Hematopoietic multipotent progenitor cell treated with erythropoietin and hydrocortisone succinate and interleukin-3 and kit ligand, for 4 days (in vitro differentiated cells): Measurements from ENCODE around the gene FBXL5.
"Not testable (repeated sequence)": the region's sequence is repeated elsewhere in the genome, so short reads cannot be mapped to it uniquely, and the experiment has no call there.

Experiments used
- DNase-seq: peaks from one replicate; pipeline ENCODE4 v3.0.0-alpha.2; 2015

The FBXL5 gene

GRCh38 chr4:15649914-15650545 is 5.1 kb downstream of the FBXL5 start:
- DNase-seq = peak; percentile 94

DNA sequence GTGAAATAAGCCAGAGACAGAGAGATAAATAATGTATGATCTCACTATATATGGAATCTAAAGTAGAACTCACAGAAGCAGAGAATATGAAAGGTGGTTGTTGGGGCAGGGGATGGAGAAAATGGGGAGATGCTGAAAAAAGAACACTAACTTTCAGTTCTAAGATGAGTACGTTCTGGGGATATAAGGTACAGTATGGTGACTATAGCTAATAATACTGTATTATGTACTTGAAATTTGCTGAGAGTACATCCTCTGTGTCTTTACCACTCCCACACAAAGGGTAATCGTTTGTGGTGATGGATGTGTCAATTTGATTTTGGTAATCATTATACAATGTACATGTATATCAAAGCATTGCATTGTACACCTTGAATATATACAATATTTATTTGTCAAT is 6.6 kb downstream of the FBXL5 start:
- DNase-seq = no peak

DNA sequence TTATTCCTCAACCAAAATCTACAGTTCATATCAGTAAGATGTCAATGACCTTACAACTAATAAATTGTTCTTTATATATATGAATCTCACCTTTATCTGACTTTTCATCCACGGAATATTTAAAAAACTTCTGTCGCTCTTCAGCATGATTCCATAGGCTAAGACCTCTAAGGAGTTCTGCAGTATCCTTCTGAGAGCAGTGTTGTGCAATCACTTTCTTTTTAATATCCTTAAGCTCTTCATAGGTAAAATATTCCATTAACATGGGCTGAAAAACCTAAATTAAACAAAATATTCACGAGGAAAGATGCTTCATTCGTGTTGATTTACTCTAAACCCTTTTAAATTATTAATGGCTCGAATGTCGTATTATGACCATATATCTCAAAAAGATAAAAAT is 16.7 kb downstream of the FBXL5 start:
- no peak for DNase-seq

DNA sequence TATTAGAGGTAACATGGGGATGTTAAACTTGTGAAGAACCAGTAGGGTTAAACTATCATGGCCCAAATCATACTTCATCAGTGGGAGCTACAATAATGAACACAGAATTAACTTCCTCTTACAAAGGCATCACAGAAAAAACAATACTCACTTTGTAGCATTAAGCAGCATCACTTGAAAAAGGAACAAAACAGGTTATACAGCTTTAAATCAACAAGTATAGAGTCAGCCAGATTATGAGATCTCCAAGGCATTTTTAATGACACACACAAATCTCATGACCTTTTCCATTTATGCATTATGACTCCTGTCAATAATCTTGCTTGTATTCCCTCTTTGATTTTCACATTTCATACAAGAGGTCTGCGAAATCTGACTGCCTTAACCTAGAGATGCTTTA is 18.3 kb downstream of the FBXL5 start:
- DNase-seq = no peak

- DNase-seq = not testable (repeated sequence)
Measured at GRCh38 chr4:15617407-15617806, 37.8 kb downstream of the FBXL5 start.

DNA sequence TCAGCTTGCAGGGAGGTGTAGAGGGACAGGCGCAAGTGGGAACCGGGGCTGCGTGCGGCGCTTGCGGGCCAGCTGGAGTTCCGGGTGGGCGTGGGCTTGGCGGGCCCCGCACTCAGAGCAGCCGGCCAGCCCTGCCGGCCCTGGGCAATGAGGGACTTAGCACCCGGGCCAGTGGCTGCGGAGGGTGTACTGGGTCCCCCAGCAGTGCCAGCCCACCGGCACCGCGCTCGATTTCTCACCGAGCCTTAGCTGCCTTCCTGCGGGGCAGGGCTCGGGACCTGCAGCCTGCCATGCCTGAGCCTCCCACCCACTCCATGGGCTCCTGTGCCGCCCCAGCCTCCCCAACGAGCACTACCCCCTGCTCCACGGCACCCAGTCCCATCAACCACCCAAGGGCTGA is 40.3 kb downstream of the FBXL5 start:
- not testable (repeated sequence) for DNase-seq

- no peak for DNase-seq
Measured at GRCh38 chr4:15612136-15612535, 43.0 kb downstream of the FBXL5 start.

DNA sequence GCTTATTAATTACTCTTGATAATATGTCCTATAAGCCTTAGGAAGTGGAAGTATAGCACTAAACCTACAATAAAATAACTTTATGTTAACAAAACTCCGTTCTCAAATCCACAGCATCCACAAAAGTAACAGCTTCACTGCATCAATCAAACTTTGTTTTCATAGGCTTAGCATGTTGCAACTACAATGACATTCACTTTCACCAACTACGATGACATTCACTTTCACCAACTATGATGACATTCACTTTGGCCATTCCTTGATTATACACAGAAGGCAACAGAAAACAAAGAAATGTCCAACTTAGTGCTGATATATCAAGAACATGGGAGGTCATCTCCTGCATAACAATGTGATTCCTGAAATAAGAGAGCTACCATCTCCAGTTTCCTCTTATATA is 44.3 kb downstream of the FBXL5 start:
- no peak for DNase-seq

- no peak for DNase-seq
Measured at GRCh38 chr4:15605537-15605936, 49.6 kb downstream of the FBXL5 start.

- no peak for DNase-seq
Measured at GRCh38 chr4:15601862-15602261, 53.3 kb downstream of the FBXL5 start.

- DNase-seq = no peak
Measured at GRCh38 chr4:15600176-15600575, 55.0 kb downstream of the FBXL5 start.

GRCh38 chr4:15598644-15599043 is 56.5 kb downstream of the FBXL5 start:
- no peak for DNase-seq

GRCh38 chr4:15592799-15593198 is 62.4 kb downstream of the FBXL5 start:
- no peak for DNase-seq

DNA sequence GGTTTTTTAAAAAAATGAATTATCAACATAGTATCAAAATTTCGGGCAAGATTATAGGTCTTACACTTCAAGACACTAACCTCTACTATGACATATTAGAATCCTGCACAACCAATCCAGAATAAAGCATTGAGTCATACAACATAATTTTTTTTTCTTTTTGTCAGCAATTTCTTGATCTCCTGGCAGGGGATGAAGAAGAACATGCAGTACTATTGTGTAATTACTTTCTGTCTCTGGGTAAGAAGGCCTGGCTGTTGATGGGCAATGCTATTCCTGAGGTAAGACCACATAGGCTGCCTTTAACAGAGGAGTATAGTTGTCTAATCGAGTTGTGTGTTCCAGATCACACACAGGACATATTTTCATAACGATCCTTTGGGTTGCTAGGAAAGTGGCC is 67.5 kb downstream of the FBXL5 start:
- DNase-seq = no peak

- peak; percentile 14 for DNase-seq
Measured at GRCh38 chr4:15586066-15586465, 69.1 kb downstream of the FBXL5 start.

GRCh38 chr4:15585331-15585730 is 69.8 kb downstream of the FBXL5 start:
- DNase-seq = no peak

GRCh38 chr4:15584785-15585184 is 70.4 kb downstream of the FBXL5 start:
- DNase-seq = no peak

GRCh38 chr4:15577508-15577907 is 77.6 kb downstream of the FBXL5 start:
- DNase-seq = no peak

DNA sequence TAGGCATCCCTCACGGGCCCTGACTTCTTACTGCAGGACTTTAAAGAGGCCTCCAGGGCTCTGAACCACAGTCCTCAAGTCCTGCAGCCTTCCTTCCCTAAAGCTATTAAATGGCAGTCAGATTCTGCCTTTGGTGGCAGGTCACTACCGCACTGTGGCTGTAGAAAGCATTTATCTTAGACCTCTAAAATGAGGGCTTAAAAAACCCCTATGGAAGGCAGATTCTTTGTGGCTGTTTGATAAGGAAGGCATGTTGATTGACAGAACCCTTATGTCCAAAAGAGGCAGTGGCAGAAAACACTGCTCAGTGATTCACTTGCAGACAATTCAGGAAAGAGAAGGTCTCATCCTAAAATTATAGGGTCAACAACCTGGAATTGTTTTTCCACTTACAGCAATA is 79.2 kb downstream of the FBXL5 start:
- DNase-seq = peak; percentile 17

DNA sequence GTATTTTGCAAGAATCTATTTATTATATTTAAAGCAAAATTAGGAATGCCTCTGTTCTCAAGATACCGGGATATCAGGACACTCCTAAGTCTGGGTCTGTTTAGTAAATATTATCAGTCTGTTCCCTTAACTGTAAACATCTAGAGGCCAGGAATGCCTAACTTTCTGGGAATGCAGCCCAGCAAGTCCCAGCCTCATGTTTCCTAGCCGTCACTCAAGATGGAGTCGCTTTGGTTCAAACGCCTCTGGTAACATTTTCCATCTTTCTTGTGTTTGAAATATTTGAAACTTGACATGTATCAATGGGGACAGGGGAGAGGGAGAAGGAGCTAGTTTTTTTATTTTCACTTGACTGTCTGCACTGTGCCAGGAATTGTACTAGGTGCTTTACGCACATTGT is 85.4 kb downstream of the FBXL5 start:
- DNase-seq = no peak

DNA sequence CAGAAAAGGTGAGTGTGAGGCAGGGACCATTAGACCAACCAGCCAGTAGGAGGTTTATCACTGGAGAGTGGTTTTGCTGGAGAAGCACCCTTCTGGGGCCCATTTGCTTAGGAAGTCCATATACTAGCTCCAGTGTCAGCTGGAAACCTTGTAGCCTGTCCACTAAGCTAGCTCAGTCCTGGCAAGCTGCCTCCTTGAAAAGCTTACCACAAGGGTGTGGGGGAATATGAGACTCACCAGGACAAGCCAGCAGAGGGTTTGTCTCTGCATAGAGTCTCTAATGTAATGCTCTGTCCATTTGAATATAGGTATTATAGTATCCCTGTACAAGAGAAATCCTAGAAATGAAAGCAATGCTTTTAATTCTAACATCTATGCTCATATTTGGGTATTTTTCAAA is 86.3 kb downstream of the FBXL5 start:
- DNase-seq = no peak

GRCh38 chr4:15563871-15564270 is 91.3 kb downstream of the FBXL5 start:
- DNase-seq = peak; percentile 28

GRCh38 chr4:15562623-15563022 is 92.5 kb downstream of the FBXL5 start:
- DNase-seq = no peak

GRCh38 chr4:15562114-15562513 is 93.0 kb downstream of the FBXL5 start:
- DNase-seq = no peak

DNA sequence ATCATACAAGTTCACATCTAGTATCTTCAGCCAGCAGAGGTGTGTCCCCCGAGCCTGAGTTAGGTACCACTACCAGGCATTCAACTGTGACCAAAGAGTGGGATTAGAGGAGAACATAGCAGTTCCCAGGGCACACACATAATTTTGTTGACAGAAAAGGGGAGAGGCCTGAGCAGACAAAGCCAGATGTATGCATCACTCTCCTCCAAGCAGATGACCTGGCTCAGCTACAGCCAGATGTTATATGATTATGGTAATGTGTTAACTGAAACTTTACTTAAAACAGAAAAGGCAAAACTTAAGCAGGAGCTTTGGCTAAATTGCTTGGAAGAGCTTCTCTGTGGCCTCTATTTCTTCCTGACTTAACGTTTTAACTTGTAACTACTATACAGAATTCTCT is 96.6 kb downstream of the FBXL5 start:
- no peak for DNase-seq
